A673 (cell line): Measurements from ENCODE around the gene NKX6-2.

Experiments
- CTCF ChIP-seq: fragments of 300-800, 200-600 bp; sonication (generic); conservative IDR thresholded peaks from 2 replicates; pipeline ENCODE4 v1.5.1; 2017; ENCODE audit warnings: low read depth, mild to moderate bottlenecking, antibody characterized with exemption, low read length, moderate library complexity, mixed read lengths
- EZH2 ChIP-seq: fragments of 200-600 bp; sonication (generic); IDR thresholded peaks from 2 replicates; pipeline ENCODE4 v1.6.1; 2017; ENCODE audit warnings: borderline replicate concordance, low read depth, mild to moderate bottlenecking, mixed read lengths, antibody characterized with exemption, low read length; ENCODE audit not compliant: poor library complexity, severe bottlenecking

GRCh38 chr10:132809232-132810140 lies 23.5 kb upstream of the NKX6-2 start:
- TF ChIP-seq CTCF (no peak), EZH2 (no peak)
